Activated CD4-positive, alpha-beta T cell treated with anti-CD3 and anti-CD28 coated beads, Interleukin-2, amount 10 ng/mL, durations not matched to agents 24 days and 14 days (primary cell): ENCODE results near the gene SPATA20. TPM values are rescaled to one million over a fixed set of nuclear protein-coding genes. Genes with fewer than 3 reads are reported as not detected.

ENCODE experiments used
- DNase-seq: peaks from one replicate; pipeline ENCODE4 v3.0.0; 2022
- H3K27ac Mint-ChIP-seq: one replicate; pipeline ENCODE4 v1.8.0; 2022; ENCODE audit warnings: mild to moderate bottlenecking, mixed read lengths
- H3K27me3 Mint-ChIP-seq: one replicate; pipeline ENCODE4 v1.8.0; 2022; ENCODE audit warnings: mixed read lengths
- H3K36me3 Mint-ChIP-seq: one replicate; pipeline ENCODE4 v1.8.0; 2022; ENCODE audit warnings: low read depth, mild to moderate bottlenecking, mixed read lengths
- H3K4me1 Mint-ChIP-seq: one replicate; pipeline ENCODE4 v1.8.0; 2021; ENCODE audit warnings: mixed read lengths
- H3K4me3 Mint-ChIP-seq: one replicate; pipeline ENCODE4 v1.8.0; 2022; ENCODE audit warnings: mild to moderate bottlenecking, moderate library complexity, mixed read lengths
- H3K9me3 Mint-ChIP-seq: one replicate; pipeline ENCODE4 v1.8.0; 2021; ENCODE audit warnings: mixed read lengths
- intact Hi-C: fragments of 100-400 bp; cut with micrococcal nuclease; formaldehyde crosslinking; loops from one replicate; pipeline ENCODE4 v1.15.1; 2023
- total RNA-seq: library from RNA; stranded (reverse); gene quantifications from 2 replicates; pipeline ENCODE4 v1.2.3, GENCODE V29; 2022

SPATA20 gene
- total RNA-seq, 1 donor from 2014 or later: 21.6 TPM

- peak; percentile 68 for DNase-seq
- H3K4me1 Mint-ChIP-seq: peaks cover 14% of the 10 kb centered on the region
- no peak overlapping the region for H3K27ac Mint-ChIP-seq
- peak overlapping the region; percentile 19 for H3K4me3 Mint-ChIP-seq
- no peaks in the 10 kb centered on the region for H3K9me3 Mint-ChIP-seq
- H3K36me3 Mint-ChIP-seq: no peaks in the 10 kb centered on the region
- H3K27me3 Mint-ChIP-seq: peaks cover 73% of the 10 kb centered on the region
- intact Hi-C loops: loop anchor here (5.0 kb wide), 1 partner anchor 305 kb away; the partner anchor contains the start of gene TOB1
Observed at GRCh38 chr17:50562242-50563091, 15.5 kb downstream of the SPATA20 start.

DNA sequence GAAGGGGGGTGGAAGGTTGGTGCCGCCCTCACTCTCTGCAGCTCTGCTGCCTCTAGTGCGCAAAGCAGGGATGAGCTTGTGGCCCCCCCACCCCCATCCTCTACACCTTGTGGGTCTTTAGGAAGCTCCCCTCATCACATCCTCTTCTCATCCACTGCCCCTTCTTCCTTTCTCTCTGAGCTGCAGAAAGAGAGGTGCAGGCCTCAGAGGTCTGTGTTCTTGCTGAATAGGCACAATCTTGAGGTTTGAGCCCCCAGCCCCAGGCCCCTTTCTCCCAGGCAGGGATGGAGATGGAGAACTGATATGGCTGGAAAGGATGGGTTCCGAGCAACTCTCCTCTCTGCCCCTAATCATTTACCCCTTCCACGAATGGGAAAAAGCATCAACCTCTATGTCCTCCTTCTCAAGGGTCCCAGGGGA is 16.1 kb downstream of the SPATA20 start:
- H3K27ac Mint-ChIP-seq: no peak overlapping the region
- DNase-seq: no peak
- intact Hi-C loops: loop anchor here (5.0 kb wide), 1 partner anchor 304 kb away; the partner anchor contains the start of gene TOB1
- H3K36me3 Mint-ChIP-seq: no peaks in the 10 kb centered on the region
- H3K4me3 Mint-ChIP-seq: no peak overlapping the region
- H3K4me1 Mint-ChIP-seq: peaks cover 14% of the 10 kb centered on the region
- no peaks in the 10 kb centered on the region for H3K9me3 Mint-ChIP-seq
- peaks cover 72% of the 10 kb centered on the region for H3K27me3 Mint-ChIP-seq

DNA sequence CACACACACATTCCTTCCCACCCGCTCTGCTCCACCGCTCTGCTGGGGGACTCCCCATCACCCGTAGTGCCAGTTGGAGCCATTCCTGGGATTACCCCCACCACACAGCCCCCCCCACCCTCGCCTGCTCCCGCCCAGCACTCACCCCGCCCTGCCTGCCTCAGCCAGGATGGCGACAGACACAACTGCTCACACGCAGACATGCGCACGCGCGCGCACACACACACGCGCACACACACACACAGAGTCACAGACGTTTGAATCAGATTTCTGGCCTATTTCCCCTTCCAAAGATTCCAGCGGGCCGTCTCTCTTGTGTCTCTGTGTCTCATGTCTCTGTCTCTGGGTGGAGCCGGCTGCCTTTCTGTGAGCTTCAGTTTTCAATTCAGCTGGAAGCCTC is 17.9 kb downstream of the SPATA20 start:
- no peak overlapping the region for H3K27ac Mint-ChIP-seq
- intact Hi-C loops: loop anchor here (5.0 kb wide), 1 partner anchor 302 kb away; the partner anchor contains the start of gene TOB1
- peak; percentile 68 for DNase-seq
- H3K4me3 Mint-ChIP-seq: no peak overlapping the region
- peaks cover 55% of the 10 kb centered on the region for H3K27me3 Mint-ChIP-seq
- H3K36me3 Mint-ChIP-seq: no peaks in the 10 kb centered on the region
- peaks cover 11% of the 10 kb centered on the region for H3K4me1 Mint-ChIP-seq
- no peaks in the 10 kb centered on the region for H3K9me3 Mint-ChIP-seq

DNA sequence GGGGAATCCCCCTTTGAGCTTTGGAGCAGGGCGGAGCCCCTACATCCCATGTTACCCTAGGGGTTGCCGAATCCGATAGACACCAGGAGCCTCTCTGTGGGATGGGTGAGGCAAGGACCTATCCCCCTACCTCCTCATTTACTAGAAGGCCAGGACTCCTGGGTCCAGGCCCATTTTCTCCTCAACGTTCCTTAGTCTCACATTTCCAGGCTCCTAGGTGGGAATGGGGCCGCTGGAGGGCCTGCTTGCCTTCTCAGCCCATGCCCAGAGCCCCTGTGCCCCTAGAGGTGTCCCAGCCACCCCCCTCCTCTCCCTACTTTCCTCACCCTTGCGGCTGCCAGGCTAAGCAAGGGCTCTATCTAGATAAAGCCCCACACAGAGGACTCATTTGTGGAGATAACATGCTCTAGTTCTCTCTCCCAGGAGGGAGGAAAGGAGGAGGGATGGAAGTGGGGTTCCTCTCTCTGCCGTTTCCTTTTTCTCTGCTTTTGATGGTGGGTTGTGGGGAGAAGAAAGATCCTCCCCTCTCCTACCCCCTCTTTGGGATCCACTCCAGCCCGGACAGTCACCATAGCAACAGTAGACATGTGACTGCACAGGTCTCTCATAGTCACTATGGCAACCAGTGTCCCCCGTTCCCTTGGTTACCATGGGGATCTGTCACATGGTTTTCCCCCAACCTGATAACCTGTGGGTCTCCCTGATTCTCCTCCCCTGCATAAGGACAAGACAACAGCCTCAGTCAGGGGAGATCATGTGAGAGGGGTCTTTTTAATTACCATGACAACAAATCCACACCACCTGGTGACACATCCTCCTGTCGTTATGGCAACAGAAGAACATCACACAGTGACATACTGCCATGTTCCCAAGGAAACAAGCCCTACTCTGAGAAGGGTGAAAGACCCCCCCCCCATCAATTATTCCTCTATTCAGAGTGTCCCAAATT is 18.7 kb downstream of the SPATA20 start:
- Mint-ChIP-seq H3K36me3 (no peaks in the 10 kb centered on the region), H3K27ac (peak overlapping the region; percentile 45), H3K9me3 (no peaks in the 10 kb centered on the region), H3K27me3 (peaks cover 52% of the 10 kb centered on the region), H3K4me1 (peaks cover 7% of the 10 kb centered on the region), H3K4me3 (no peak overlapping the region)
- intact Hi-C loops: no loop called here
- DNase-seq: peak; percentile 70

DNA sequence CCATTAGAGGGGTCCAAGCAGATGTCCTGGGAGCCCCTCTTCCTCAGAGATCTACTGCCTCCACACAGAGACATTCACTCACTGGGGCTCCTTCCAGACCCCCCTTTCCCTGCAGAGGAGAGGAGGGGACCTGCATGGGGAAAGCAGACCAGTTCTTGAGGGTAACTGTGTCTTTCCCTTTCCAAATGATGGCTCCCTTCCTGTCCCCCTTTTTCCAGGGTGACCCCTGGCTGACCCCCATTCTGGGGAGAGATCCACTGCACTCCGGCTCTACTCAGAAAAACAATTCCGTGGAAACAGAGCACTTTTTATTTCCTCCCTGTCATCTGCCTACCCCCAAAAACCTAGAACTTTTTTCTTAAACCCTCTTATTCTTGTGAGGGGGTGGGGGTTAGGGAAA is 19.9 kb downstream of the SPATA20 start:
- Mint-ChIP-seq H3K4me3 (no peak overlapping the region), H3K9me3 (no peaks in the 10 kb centered on the region), H3K27me3 (peaks cover 54% of the 10 kb centered on the region), H3K27ac (no peak overlapping the region), H3K36me3 (no peaks in the 10 kb centered on the region), H3K4me1 (peaks cover 7% of the 10 kb centered on the region)
- DNase-seq: no peak
- intact Hi-C loops: no loop called here

- peaks cover 3% of the 10 kb centered on the region for H3K4me1 Mint-ChIP-seq
- H3K27me3 Mint-ChIP-seq: peaks cover 39% of the 10 kb centered on the region
- no peaks in the 10 kb centered on the region for H3K9me3 Mint-ChIP-seq
- no peaks in the 10 kb centered on the region for H3K36me3 Mint-ChIP-seq
- H3K27ac Mint-ChIP-seq: no peak overlapping the region
- no peak for DNase-seq
- intact Hi-C loops: no loop called here
- H3K4me3 Mint-ChIP-seq: no peak overlapping the region
Observed at GRCh38 chr17:50568659-50569058, 21.7 kb downstream of the SPATA20 start.

DNA sequence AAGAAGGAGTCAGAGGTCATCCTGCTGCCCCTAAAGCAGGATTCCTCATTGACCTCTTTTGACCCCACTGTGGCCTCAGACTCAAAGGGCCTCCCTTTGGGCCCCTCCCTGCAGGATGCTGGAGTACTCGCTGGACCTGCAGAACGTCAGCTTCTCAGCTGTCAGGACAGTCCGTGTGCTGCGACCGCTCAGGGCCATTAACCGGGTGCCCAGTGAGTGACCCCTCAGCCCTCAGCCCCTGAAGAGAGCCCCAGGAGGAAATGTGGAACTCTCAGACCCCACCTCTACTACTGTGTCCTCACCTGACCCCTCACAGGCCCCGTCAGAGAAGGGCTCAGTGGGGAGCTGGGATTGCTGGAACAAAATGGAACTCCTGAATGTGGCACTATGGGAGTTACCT is 22.6 kb downstream of the SPATA20 start:
- Mint-ChIP-seq H3K4me1 (peaks cover 3% of the 10 kb centered on the region), H3K27me3 (peaks cover 32% of the 10 kb centered on the region)
- DNase-seq: no peak

DNA sequence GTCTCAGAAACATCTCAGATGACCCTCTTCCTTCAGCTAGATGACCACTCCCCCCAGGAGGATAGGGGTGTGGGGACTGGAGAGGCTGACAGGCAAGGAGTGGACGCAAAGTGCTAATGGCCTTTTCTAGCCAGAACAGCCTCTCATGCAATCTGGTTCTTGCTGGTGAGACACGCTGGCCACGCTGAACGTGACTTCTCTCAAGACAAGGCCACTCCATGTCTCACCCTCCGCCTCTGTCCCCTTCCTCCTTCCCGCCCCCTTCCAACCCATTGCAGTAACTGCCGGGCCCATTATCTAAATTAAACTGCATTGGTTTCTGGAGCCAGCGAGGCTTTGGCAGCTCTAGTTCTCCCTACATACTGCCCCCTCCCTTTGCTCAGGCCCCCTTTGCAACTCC is 23.1 kb downstream of the SPATA20 start:
- Mint-ChIP-seq H3K4me3 (no peak overlapping the region), H3K27ac (no peak overlapping the region), H3K4me1 (no peaks in the 10 kb centered on the region), H3K27me3 (peaks cover 27% of the 10 kb centered on the region), H3K36me3 (no peaks in the 10 kb centered on the region), H3K9me3 (no peaks in the 10 kb centered on the region)
- intact Hi-C loops: no loop called here
- DNase-seq: no peak

More for the DNA sequence above, 22.6 kb downstream of the SPATA20 start:
- no peaks in the 10 kb centered on the region for H3K9me3 Mint-ChIP-seq
- no peak overlapping the region for H3K4me3 Mint-ChIP-seq
- no peaks in the 10 kb centered on the region for H3K36me3 Mint-ChIP-seq
- no peak overlapping the region for H3K27ac Mint-ChIP-seq
- intact Hi-C loops: no loop called here

DNA sequence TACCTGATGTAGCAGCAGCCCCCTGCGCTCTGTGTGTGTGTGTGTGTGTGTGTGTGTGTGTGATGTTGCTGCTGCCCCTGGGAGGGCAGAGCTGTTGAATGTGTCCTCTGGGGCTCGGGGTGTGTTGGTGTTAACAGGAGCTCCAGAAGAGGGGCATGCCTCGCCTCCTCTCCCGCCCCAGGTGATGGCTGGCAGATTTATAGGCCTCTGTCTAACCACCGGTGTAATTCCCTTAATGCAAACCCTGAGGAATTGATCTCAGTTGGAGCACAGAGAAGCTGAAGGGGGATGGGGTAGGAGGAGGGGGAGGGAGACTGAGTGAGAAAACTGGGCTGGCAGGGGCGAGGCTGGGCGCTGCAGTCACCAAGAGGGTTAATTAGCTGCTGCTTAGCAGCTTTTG is 23.6 kb downstream of the SPATA20 start:
- Mint-ChIP-seq H3K27me3 (peaks cover 24% of the 10 kb centered on the region), H3K27ac (no peak overlapping the region), H3K4me3 (no peak overlapping the region), H3K36me3 (no peaks in the 10 kb centered on the region), H3K4me1 (no peaks in the 10 kb centered on the region), H3K9me3 (no peaks in the 10 kb centered on the region)
- intact Hi-C loops: no loop called here
- no peak for DNase-seq

DNA sequence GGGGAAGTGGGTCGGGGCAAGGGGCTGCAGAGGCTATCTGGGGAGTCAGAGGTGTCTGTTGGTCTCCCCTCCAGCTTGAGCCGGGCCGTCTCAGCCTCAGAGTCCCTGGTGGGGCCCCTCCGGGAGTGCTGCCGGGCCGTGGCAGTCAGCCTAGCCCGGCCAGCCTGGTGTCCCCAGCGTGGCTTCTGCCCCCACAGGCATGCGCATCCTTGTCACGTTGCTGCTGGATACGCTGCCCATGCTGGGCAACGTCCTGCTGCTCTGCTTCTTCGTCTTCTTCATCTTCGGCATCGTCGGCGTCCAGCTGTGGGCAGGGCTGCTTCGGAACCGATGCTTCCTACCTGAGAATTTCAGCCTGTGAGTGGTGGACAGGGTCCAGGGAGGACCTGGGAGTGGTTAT is 24.7 kb downstream of the SPATA20 start:
- Mint-ChIP-seq H3K4me3 (no peak overlapping the region), H3K27ac (no peak overlapping the region), H3K27me3 (peaks cover 14% of the 10 kb centered on the region), H3K9me3 (no peaks in the 10 kb centered on the region), H3K4me1 (no peaks in the 10 kb centered on the region), H3K36me3 (no peaks in the 10 kb centered on the region)
- intact Hi-C loops: no loop called here
- no peak for DNase-seq

DNA sequence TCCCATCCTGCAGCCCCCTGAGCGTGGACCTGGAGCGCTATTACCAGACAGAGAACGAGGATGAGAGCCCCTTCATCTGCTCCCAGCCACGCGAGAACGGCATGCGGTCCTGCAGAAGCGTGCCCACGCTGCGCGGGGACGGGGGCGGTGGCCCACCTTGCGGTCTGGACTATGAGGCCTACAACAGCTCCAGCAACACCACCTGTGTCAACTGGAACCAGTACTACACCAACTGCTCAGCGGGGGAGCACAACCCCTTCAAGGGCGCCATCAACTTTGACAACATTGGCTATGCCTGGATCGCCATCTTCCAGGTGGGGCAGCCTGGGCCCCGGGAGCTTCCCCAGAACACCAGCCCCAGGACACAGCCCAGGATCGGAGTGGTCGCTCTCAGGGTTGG is 25.6 kb downstream of the SPATA20 start:
- Mint-ChIP-seq H3K9me3 (no peaks in the 10 kb centered on the region), H3K27ac (no peak overlapping the region), H3K27me3 (peaks cover 7% of the 10 kb centered on the region), H3K36me3 (no peaks in the 10 kb centered on the region), H3K4me1 (no peaks in the 10 kb centered on the region), H3K4me3 (no peak overlapping the region)
- DNase-seq: no peak
- intact Hi-C loops: no loop called here

DNA sequence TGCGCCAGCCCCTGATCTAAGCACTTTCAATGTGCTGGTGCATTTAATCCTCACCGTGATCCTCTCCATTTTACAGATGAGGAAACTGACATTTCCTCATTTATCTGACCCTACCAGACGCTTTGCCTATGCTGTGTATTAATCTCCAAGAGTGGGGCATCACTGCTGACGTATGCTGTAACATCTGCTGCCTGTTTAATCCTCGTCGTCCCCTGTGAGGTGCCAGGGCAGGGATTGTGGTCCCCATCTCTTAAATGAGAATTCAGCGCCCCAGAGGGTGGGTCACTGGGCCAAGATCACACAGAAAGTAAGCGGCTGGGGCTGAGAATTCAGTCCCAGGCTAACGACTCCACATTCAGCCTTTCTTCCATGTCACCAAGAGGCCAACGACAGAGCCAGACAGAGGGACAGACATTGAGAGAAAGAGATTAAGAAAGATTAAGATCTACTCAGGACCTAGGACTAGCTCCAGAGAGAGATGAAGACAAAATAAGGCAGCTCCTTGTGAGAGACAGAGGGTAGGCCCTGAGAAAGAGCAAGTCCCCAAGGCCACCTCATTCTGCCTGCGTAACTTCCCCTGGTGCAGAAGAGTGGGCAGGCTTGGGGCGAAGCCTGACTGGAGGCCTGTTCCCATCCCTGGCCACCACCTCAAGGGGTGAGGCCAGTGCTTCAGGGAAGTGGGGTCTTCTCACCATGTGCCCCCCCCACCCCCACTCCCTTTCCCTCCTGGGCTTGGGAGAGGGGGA is 27.1 kb downstream of the SPATA20 start:
- DNase-seq: no peak
- H3K27me3 Mint-ChIP-seq: peaks cover 2% of the 10 kb centered on the region
- H3K4me3 Mint-ChIP-seq: no peak overlapping the region
- no peak overlapping the region for H3K27ac Mint-ChIP-seq
- no peaks in the 10 kb centered on the region for H3K9me3 Mint-ChIP-seq
- intact Hi-C loops: no loop called here
- no peaks in the 10 kb centered on the region for H3K4me1 Mint-ChIP-seq
- no peaks in the 10 kb centered on the region for H3K36me3 Mint-ChIP-seq

- Mint-ChIP-seq H3K27me3 (peaks cover 2% of the 10 kb centered on the region), H3K4me1 (no peaks in the 10 kb centered on the region), H3K27ac (no peak overlapping the region), H3K9me3 (no peaks in the 10 kb centered on the region), H3K4me3 (no peak overlapping the region), H3K36me3 (no peaks in the 10 kb centered on the region)
- intact Hi-C loops: no loop called here
- peak; percentile 65 for DNase-seq
Observed at GRCh38 chr17:50575581-50576210, 28.7 kb downstream of the SPATA20 start.
